Measurements from ENCODE around the gene NPBWR2.

Gene NPBWR2

GRCh38 chr20:64133951-64134407 is 26.6 kb upstream of the NPBWR2 start:
- Histone ChIP-seq H3K4me3 (replicated peaks; ENCODE audit: insufficient read depth, low read length) (no peak overlapping the region), H3K27me3 (ENCODE audit: insufficient read depth, poor library complexity, severe bottlenecking) (no peaks in the 10 kb centered on the region), H3K27ac (replicated peaks) (no peak overlapping the region)
- no peak for TF ChIP-seq SPI1 (IDR thresholded peaks at IDR 0.05; ENCODE audit: borderline replicate concordance, low read depth)
- TF ChIP-seq GABPA (IDR thresholded peaks at IDR 0.05; ENCODE audit: low read depth): no peak
- TF ChIP-seq REST (IDR thresholded peaks at IDR 0.05; ENCODE audit: insufficient replicate concordance, low read depth): no peak
- TF ChIP-seq, protein P1, sequence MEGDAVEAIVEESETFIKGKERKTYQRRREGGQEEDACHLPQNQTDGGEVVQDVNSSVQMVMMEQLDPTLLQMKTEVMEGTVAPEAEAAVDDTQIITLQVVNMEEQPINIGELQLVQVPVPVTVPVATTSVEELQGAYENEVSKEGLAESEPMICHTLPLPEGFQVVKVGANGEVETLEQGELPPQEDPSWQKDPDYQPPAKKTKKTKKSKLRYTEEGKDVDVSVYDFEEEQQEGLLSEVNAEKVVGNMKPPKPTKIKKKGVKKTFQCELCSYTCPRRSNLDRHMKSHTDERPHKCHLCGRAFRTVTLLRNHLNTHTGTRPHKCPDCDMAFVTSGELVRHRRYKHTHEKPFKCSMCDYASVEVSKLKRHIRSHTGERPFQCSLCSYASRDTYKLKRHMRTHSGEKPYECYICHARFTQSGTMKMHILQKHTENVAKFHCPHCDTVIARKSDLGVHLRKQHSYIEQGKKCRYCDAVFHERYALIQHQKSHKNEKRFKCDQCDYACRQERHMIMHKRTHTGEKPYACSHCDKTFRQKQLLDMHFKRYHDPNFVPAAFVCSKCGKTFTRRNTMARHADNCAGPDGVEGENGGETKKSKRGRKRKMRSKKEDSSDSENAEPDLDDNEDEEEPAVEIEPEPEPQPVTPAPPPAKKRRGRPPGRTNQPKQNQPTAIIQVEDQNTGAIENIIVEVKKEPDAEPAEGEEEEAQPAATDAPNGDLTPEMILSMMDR (IDR thresholded peaks at IDR 0.05; ENCODE audit: insufficient read depth, low read length): no peak
- TF ChIP-seq POLR2AphosphoS5 (IDR thresholded peaks at IDR 0.05; ENCODE audit: low read depth): no peak
- peak in 1 of 2 experiments; percentile 24 for DNase-seq (ENCODE audit: low read depth in 1 of 2, low spot score in 1 of 2)

- peak in 1 of 2 experiments; percentile 24 for DNase-seq (ENCODE audit: low read depth in 1 of 2, low spot score in 1 of 2)
- Histone ChIP-seq H3K27me3 (ENCODE audit: insufficient read depth, poor library complexity, severe bottlenecking) (no peaks in the 10 kb centered on the region), H3K4me3 (replicated peaks; ENCODE audit: insufficient read depth, low read length) (no peak overlapping the region), H3K27ac (replicated peaks) (no peak overlapping the region)
- TF ChIP-seq POLR2AphosphoS5 (IDR thresholded peaks at IDR 0.05; ENCODE audit: low read depth) (no peak), GABPA (IDR thresholded peaks at IDR 0.05; ENCODE audit: low read depth) (no peak), SPI1 (IDR thresholded peaks at IDR 0.05; ENCODE audit: borderline replicate concordance, low read depth) (no peak), REST (IDR thresholded peaks at IDR 0.05; ENCODE audit: insufficient replicate concordance, low read depth) (no peak)
- TF ChIP-seq, protein P1 (IDR thresholded peaks at IDR 0.05; ENCODE audit: insufficient read depth, low read length): no peak
Measured at GRCh38 chr20:64131406-64131805, 24.0 kb upstream of the NPBWR2 start.

DNA sequence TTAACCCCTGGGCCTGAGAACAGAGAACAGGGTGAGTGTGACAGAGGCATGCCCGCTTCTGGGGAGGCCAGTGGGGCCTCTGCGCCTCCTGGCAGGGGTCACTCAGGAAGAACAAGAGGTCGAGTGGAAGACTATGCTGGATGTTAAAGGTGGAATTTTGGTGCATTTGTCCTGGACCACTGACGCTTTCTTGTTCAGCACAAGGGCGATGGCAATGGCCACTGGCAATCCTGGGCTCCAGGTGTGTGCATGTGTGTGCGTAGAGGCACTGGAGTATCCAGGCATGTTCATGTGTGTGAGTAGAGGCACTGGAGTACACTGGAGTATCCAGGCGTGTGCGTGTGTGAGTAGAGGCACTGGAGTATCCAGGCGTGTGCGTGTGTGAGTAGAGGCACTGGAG is 23.5 kb upstream of the NPBWR2 start:
- no peak overlapping the region for H3K27ac ChIP-seq (replicated peaks)
- no peak for DNase-seq (ENCODE audit: low read depth in 1 of 2, low spot score in 1 of 2)
- no peak overlapping the region for H3K4me3 ChIP-seq (replicated peaks; ENCODE audit: insufficient read depth, low read length)
- no peaks in the 10 kb centered on the region for H3K27me3 ChIP-seq (ENCODE audit: insufficient read depth, poor library complexity, severe bottlenecking)
- TF ChIP-seq GABPA (IDR thresholded peaks at IDR 0.05; ENCODE audit: low read depth): no peak
- TF ChIP-seq SPI1 (IDR thresholded peaks at IDR 0.05; ENCODE audit: borderline replicate concordance, low read depth): no peak
- TF ChIP-seq, protein P1 (IDR thresholded peaks at IDR 0.05; ENCODE audit: insufficient read depth, low read length): no peak
- no peak for TF ChIP-seq POLR2AphosphoS5 (IDR thresholded peaks at IDR 0.05; ENCODE audit: low read depth)
- TF ChIP-seq REST (IDR thresholded peaks at IDR 0.05; ENCODE audit: insufficient replicate concordance, low read depth): no peak

Data from HL-60 (cell line).